Measurements from ENCODE around the gene ETV6.
"Not testable (repeated sequence)": the region's sequence is repeated elsewhere in the genome, so short reads cannot be mapped to it uniquely, and the experiment has no call there.

The ETV6 gene

GRCh38 chr12:11885261-11886038 is 236.0 kb downstream of the ETV6 start:
- DNase-seq (ENCODE audit: low spot score) = peak; percentile 71

GRCh38 chr12:11886339-11886738 is 236.9 kb downstream of the ETV6 start:
- no peak for DNase-seq (ENCODE audit: low spot score)

GRCh38 chr12:11888029-11888428 is 238.6 kb downstream of the ETV6 start:
- DNase-seq (ENCODE audit: low spot score) = no peak

GRCh38 chr12:11891346-11891745 is 241.9 kb downstream of the ETV6 start:
- DNase-seq (ENCODE audit: low spot score) = no peak

- DNase-seq (ENCODE audit: low spot score) = no peak
Measured at GRCh38 chr12:11891754-11892386, 242.4 kb downstream of the ETV6 start.

GRCh38 chr12:11893998-11894397 is 244.5 kb downstream of the ETV6 start:
- no peak for DNase-seq (ENCODE audit: low spot score)

GRCh38 chr12:11894890-11895289 is 245.4 kb downstream of the ETV6 start:
- no peak for DNase-seq (ENCODE audit: low spot score)

GRCh38 chr12:11895421-11896078 is 246.1 kb downstream of the ETV6 start:
- DNase-seq (ENCODE audit: low spot score) = no peak

GRCh38 chr12:11896417-11896929 is 247.0 kb downstream of the ETV6 start:
- DNase-seq (ENCODE audit: low spot score) = no peak

GRCh38 chr12:11897923-11898322 is 248.4 kb downstream of the ETV6 start:
- no peak for DNase-seq (ENCODE audit: low spot score)

GRCh38 chr12:11901701-11902524 is 252.4 kb downstream of the ETV6 start:
- DNase-seq (ENCODE audit: low spot score) = no peak

- no peak for DNase-seq (ENCODE audit: low spot score)
Measured at GRCh38 chr12:11902525-11902875, 253.0 kb downstream of the ETV6 start.

GRCh38 chr12:11904124-11904523 is 254.7 kb downstream of the ETV6 start:
- no peak for DNase-seq (ENCODE audit: low spot score)

- DNase-seq (ENCODE audit: low spot score) = no peak
Measured at GRCh38 chr12:11905534-11905933, 256.1 kb downstream of the ETV6 start.

- DNase-seq (ENCODE audit: low spot score) = no peak
Measured at GRCh38 chr12:11906286-11906935, 256.9 kb downstream of the ETV6 start.

- DNase-seq (ENCODE audit: low spot score) = no peak
Measured at GRCh38 chr12:11907625-11908024, 258.2 kb downstream of the ETV6 start.

GRCh38 chr12:11909406-11909805 is 259.9 kb downstream of the ETV6 start:
- DNase-seq (ENCODE audit: low spot score) = not testable (repeated sequence)

- DNase-seq (ENCODE audit: low spot score) = no peak
Measured at GRCh38 chr12:11916113-11916512, 266.6 kb downstream of the ETV6 start.

- DNase-seq (ENCODE audit: low spot score) = no peak
Measured at GRCh38 chr12:11916771-11917170, 267.3 kb downstream of the ETV6 start.

- DNase-seq (ENCODE audit: low spot score) = no peak
Measured at GRCh38 chr12:11917501-11917900, 268.0 kb downstream of the ETV6 start.

- no peak for DNase-seq (ENCODE audit: low spot score)
Measured at GRCh38 chr12:11920231-11920630, 270.8 kb downstream of the ETV6 start.

- DNase-seq (ENCODE audit: low spot score) = peak; percentile 75
Measured at GRCh38 chr12:11922361-11922760, 272.9 kb downstream of the ETV6 start.

Data from SW480 (cell line).